ENCODE data around the gene FBXL15.

DNA sequence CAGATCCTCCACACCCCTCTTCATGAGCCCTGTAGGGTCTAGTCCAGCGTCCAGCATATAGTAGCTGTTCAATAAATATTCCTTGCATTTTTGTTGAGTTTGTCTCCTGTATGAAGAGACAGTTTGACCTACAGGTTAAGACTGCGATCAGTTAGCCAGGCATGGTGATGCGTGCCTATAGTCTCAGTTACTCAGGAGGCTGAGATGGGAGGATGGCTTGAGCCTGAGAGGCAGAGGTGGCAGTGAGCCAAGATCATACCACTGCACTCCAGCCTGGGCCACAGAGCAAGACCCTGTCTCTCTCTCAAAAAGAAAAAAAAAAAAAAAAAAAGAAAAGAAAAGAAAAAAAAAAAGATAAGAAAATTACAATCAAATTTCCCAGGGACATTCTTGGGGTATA, 16.9 kb downstream of the FBXL15 start:
- TF ChIP-seq PPARA (CRISPR knock-in tag; IDR thresholded peaks at IDR 0.05; ENCODE audit: borderline replicate concordance) (no peak), ZNF8 (CRISPR knock-in tag; IDR thresholded peaks at IDR 0.05) (no peak), RARB (CRISPR knock-in tag; IDR thresholded peaks at IDR 0.05) (no peak), SNAI2 (CRISPR knock-in tag; IDR thresholded peaks at IDR 0.05) (no peak), OSR1 (CRISPR knock-in tag; IDR thresholded peaks at IDR 0.05) (no peak), ARNTL (CRISPR knock-in tag; IDR thresholded peaks at IDR 0.05; ENCODE audit: borderline replicate concordance, low read depth) (no peak), GLIS3 (CRISPR knock-in tag; IDR thresholded peaks at IDR 0.05) (no peak), BACH2 (CRISPR knock-in tag; IDR thresholded peaks at IDR 0.05; ENCODE audit: borderline replicate concordance) (no peak), ZNF565 (CRISPR knock-in tag; conservative IDR thresholded peaks at IDR 0.05; ENCODE audit: low read depth) (no peak), ZFP3 (CRISPR knock-in tag; IDR thresholded peaks at IDR 0.05) (no peak)
- TF ChIP-seq, protein P1, sequence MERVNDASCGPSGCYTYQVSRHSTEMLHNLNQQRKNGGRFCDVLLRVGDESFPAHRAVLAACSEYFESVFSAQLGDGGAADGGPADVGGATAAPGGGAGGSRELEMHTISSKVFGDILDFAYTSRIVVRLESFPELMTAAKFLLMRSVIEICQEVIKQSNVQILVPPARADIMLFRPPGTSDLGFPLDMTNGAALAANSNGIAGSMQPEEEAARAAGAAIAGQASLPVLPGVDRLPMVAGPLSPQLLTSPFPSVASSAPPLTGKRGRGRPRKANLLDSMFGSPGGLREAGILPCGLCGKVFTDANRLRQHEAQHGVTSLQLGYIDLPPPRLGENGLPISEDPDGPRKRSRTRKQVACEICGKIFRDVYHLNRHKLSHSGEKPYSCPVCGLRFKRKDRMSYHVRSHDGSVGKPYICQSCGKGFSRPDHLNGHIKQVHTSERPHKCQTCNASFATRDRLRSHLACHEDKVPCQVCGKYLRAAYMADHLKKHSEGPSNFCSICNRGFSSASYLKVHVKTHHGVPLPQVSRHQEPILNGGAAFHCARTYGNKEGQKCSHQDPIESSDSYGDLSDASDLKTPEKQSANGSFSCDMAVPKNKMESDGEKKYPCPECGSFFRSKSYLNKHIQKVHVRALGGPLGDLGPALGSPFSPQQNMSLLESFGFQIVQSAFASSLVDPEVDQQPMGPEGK (CRISPR knock-in tag; IDR thresholded peaks at IDR 0.05; ENCODE audit: borderline replicate concordance): no peak
- TF ChIP-seq, protein P2, sequence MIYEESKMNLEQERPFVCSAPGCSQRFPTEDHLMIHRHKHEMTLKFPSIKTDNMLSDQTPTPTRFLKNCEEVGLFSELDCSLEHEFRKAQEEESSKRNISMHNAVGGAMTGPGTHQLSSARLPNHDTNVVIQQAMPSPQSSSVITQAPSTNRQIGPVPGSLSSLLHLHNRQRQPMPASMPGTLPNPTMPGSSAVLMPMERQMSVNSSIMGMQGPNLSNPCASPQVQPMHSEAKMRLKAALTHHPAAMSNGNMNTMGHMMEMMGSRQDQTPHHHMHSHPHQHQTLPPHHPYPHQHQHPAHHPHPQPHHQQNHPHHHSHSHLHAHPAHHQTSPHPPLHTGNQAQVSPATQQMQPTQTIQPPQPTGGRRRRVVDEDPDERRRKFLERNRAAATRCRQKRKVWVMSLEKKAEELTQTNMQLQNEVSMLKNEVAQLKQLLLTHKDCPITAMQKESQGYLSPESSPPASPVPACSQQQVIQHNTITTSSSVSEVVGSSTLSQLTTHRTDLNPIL (CRISPR knock-in tag; IDR thresholded peaks at IDR 0.05; ENCODE audit: low read depth): no peak

Data from SK-N-SH treated with all-trans-retinoic acid at 6 μM for 48 hours (cell line).